ENCODE data around the gene MRPL2. TPM values are rescaled to one million over a fixed set of nuclear protein-coding genes. Genes with fewer than 3 reads are reported as not detected.

Gene MRPL2
- total RNA-seq, 1 experiment from 2014 or later: 123 TPM

- H3K27me3 ChIP-seq (replicated peaks; ENCODE audit: control insufficient read depth, insufficient read depth, low read length): no peaks in the 10 kb centered on the region
- peaks cover 31% of the 10 kb centered on the region for H3K4me1 Mint-ChIP-seq (ENCODE audit: low read depth, unreplicated experiment)
- H3K27me3 Mint-ChIP-seq (ENCODE audit: insufficient read depth, unreplicated experiment): no peaks in the 10 kb centered on the region
- H3K9me3 ChIP-seq: no peaks in the 10 kb centered on the region
- H3K27ac Mint-ChIP-seq (ENCODE audit: unreplicated experiment): peak overlapping the region; percentile 97
- peaks cover 78% of the 10 kb centered on the region for H3K36me3 Mint-ChIP-seq (ENCODE audit: insufficient read depth, unreplicated experiment)
- peak overlapping the region; percentile 100 for H3K4me3 Mint-ChIP-seq (ENCODE audit: unreplicated experiment)
- H3K4me3 ChIP-seq (ENCODE audit: low read depth, low read length): peak overlapping the region; percentile 71
- H3K4me1 ChIP-seq: peaks cover 20% of the 10 kb centered on the region
- TF ChIP-seq, protein P1, sequence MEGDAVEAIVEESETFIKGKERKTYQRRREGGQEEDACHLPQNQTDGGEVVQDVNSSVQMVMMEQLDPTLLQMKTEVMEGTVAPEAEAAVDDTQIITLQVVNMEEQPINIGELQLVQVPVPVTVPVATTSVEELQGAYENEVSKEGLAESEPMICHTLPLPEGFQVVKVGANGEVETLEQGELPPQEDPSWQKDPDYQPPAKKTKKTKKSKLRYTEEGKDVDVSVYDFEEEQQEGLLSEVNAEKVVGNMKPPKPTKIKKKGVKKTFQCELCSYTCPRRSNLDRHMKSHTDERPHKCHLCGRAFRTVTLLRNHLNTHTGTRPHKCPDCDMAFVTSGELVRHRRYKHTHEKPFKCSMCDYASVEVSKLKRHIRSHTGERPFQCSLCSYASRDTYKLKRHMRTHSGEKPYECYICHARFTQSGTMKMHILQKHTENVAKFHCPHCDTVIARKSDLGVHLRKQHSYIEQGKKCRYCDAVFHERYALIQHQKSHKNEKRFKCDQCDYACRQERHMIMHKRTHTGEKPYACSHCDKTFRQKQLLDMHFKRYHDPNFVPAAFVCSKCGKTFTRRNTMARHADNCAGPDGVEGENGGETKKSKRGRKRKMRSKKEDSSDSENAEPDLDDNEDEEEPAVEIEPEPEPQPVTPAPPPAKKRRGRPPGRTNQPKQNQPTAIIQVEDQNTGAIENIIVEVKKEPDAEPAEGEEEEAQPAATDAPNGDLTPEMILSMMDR (IDR thresholded peaks at IDR 0.05; ENCODE audit: insufficient read depth in 1 of 2, low read depth in 1 of 2, low read length in 1 of 2, severe bottlenecking in 1 of 2, unreplicated experiment in 1 of 2): no peak
- ChIA-PET POLR2A (interaction anchor here (1.0 to 1.1 kb wide), 4 partner anchors 23 to 118 kb away, joined by 3 to 7 read pairs (median 4); partner anchors contain the start of gene RRP36), CTCF (interaction anchor here (1.0 kb wide), 1 partner anchor 91 kb away, joined by 5 read pairs; no protein-coding TSS in a partner anchor)
- BruUV-seq (replicated peaks): TSS peak; percentile 19
- H3K9me3 Mint-ChIP-seq (ENCODE audit: unreplicated experiment): no peaks in the 10 kb centered on the region
- intact Hi-C loops (cut with micrococcal nuclease; ENCODE audit: unreplicated experiment): loop anchor here (5.0 kb wide), 1 partner anchor 151 kb away; no protein-coding TSS in a partner anchor
- H3K36me3 ChIP-seq (ENCODE audit: control insufficient read depth, insufficient read depth, low read length): peaks cover 2% of the 10 kb centered on the region; the same call in 1 of the 2 replicates
- peak; percentile 43 to 47 for DNase-seq
These were observed 6.2 kb downstream of the MRPL2 start for GRCh38 chr6:43052842-43053544.

DNA sequence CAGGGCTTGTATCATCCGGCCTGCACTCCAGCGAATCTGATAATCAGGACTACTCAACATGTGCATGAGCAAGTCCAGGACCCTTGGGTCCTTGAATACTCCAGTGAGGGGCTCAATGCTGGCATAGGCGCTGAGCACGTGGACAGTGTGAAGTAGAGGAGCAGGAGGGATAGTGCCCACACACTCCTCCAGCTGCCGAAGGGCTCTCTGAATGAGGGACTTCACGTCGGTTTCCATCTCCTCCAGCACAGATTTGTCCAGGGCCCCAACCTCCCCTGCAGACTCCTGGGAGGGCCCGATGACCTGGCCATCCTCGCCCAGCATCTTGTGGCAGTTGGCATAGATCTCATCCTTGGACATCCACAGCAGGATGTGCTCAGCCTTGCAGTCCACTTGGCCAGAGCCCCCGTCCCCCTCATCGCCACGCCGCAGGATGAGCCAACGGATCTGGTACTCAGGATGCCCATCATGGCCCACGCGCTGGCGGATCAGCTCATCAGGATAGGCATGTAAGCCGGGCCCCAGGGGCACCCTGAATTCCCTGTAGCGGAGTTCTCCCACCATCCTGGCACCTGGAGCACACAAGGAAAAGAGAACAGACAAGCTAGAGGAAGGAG, 6.9 kb downstream of the MRPL2 start:
- ChIA-PET POLR2A (no interaction called here), CTCF (interaction anchor here (0.6 kb wide), 1 partner anchor 111 kb away, joined by 4 read pairs; no protein-coding TSS in a partner anchor)
- Histone ChIP-seq H3K4me1 (peaks cover 20% of the 10 kb centered on the region), H3K4me3 (ENCODE audit: low read depth, low read length) (peak overlapping the region; percentile 71), H3K27me3 (replicated peaks; ENCODE audit: control insufficient read depth, insufficient read depth, low read length) (no peaks in the 10 kb centered on the region), H3K9me3 (no peaks in the 10 kb centered on the region), H3K36me3 (ENCODE audit: control insufficient read depth, insufficient read depth, low read length) (peaks cover 2% of the 10 kb centered on the region; the same call in 1 of the 2 replicates)
- H3K4me3 Mint-ChIP-seq (ENCODE audit: unreplicated experiment): peak overlapping the region; percentile 100
- DNase-seq: no peak
- H3K27ac Mint-ChIP-seq (ENCODE audit: unreplicated experiment): peak overlapping the region; percentile 97
- peaks cover 79% of the 10 kb centered on the region for H3K36me3 Mint-ChIP-seq (ENCODE audit: insufficient read depth, unreplicated experiment)
- intact Hi-C loops (cut with micrococcal nuclease; ENCODE audit: unreplicated experiment): loop anchor here (5.0 kb wide), 1 partner anchor 150 kb away; no protein-coding TSS in a partner anchor
- TF ChIP-seq, protein P1 (IDR thresholded peaks at IDR 0.05; ENCODE audit: insufficient read depth in 1 of 2, low read depth in 1 of 2, low read length in 1 of 2, severe bottlenecking in 1 of 2, unreplicated experiment in 1 of 2): no peak
- peaks cover 30% of the 10 kb centered on the region for H3K4me1 Mint-ChIP-seq (ENCODE audit: low read depth, unreplicated experiment)
- no peaks in the 10 kb centered on the region for H3K9me3 Mint-ChIP-seq (ENCODE audit: unreplicated experiment)
- H3K27me3 Mint-ChIP-seq (ENCODE audit: insufficient read depth, unreplicated experiment): no peaks in the 10 kb centered on the region
- no TSS peak for BruUV-seq (replicated peaks)

GRCh38 chr6:43050981-43051380, 8.3 kb downstream of the MRPL2 start:
- H3K27me3 ChIP-seq (replicated peaks; ENCODE audit: control insufficient read depth, insufficient read depth, low read length): no peaks in the 10 kb centered on the region
- H3K36me3 Mint-ChIP-seq (ENCODE audit: insufficient read depth, unreplicated experiment): peaks cover 71% of the 10 kb centered on the region
- no peaks in the 10 kb centered on the region for H3K9me3 ChIP-seq
- intact Hi-C loops (cut with micrococcal nuclease; ENCODE audit: unreplicated experiment): loop anchor here (5.0 kb wide), 1 partner anchor 149 kb away; no protein-coding TSS in a partner anchor
- peaks cover 29% of the 10 kb centered on the region for H3K4me1 Mint-ChIP-seq (ENCODE audit: low read depth, unreplicated experiment)
- BruUV-seq (replicated peaks): no TSS peak
- no peak overlapping the region for H3K27ac Mint-ChIP-seq (ENCODE audit: unreplicated experiment)
- H3K4me1 ChIP-seq: peaks cover 20% of the 10 kb centered on the region
- CTCF ChIA-PET: no interaction called here
- DNase-seq: no peak
- H3K4me3 Mint-ChIP-seq (ENCODE audit: unreplicated experiment): no peak overlapping the region
- no peaks in the 10 kb centered on the region for H3K27me3 Mint-ChIP-seq (ENCODE audit: insufficient read depth, unreplicated experiment)
- H3K4me3 ChIP-seq (ENCODE audit: low read depth, low read length): no peak overlapping the region
- POLR2A ChIA-PET: no interaction called here
- TF ChIP-seq, protein P1 (IDR thresholded peaks at IDR 0.05; ENCODE audit: insufficient read depth in 1 of 2, low read depth in 1 of 2, low read length in 1 of 2, severe bottlenecking in 1 of 2, unreplicated experiment in 1 of 2): no peak
- no peaks in the 10 kb centered on the region for H3K9me3 Mint-ChIP-seq (ENCODE audit: unreplicated experiment)
- H3K36me3 ChIP-seq (ENCODE audit: control insufficient read depth, insufficient read depth, low read length): peaks cover 2% of the 10 kb centered on the region; the same call in 1 of the 2 replicates

Data from Caco-2 (cell line).